HEK293 (cell line): ENCODE results near the gene WBP4.

Experiments
- CTCF ChIA-PET: fragments of 350-600 bp; formaldehyde crosslinking; extraction: SDS; loops from one replicate; lab custom pipeline; 2021; ENCODE audit warnings: antibody characterized with exemption; lab: Yijun Ruan, JAX
- POLR2A ChIA-PET: fragments of 300-600 bp; formaldehyde crosslinking; extraction: SDS; loops from one replicate; lab custom pipeline; 2020; ENCODE audit warnings: antibody characterized with exemption, inconsistent platforms; lab: Yijun Ruan, JAX
- H3K27ac ChIP-seq: fragments of 200-500 bp; sonication (Bioruptor generic); 2 replicates; pipeline ENCODE4 v1.5.1; 2014; ENCODE audit warnings: low read depth, low read length, control low read depth, inconsistent platforms; ENCODE audit errors: extremely low read depth
- H3K36me3 ChIP-seq, 2 experiments: fragments of 200-500 bp in 1 of 2; sonication (Bioruptor generic) in 1 of 2; 1 replicate in 1 of 2; 2 replicates in 1 of 2; pipeline ENCODE4 v1.5.1; 2014 to 2017; ENCODE audit warnings: inconsistent platforms in 2 of 2, low read length in 2 of 2; ENCODE audit not compliant: control insufficient read depth in 2 of 2, insufficient read depth in 1 of 2
- H3K4me1 ChIP-seq: fragments of 200-500 bp; sonication (Bioruptor generic); 2 replicates; pipeline ENCODE4 v1.5.1; 2014; ENCODE audit warnings: mild to moderate bottlenecking, low read length, inconsistent platforms; ENCODE audit not compliant: control insufficient read depth, insufficient read depth
- H3K4me3 ChIP-seq: 2 replicates; pipeline ENCODE4 v1.5.1; 2011; ENCODE audit warnings: low read depth, mild to moderate bottlenecking, control low read depth, low read length, moderate library complexity
- H3K9me3 ChIP-seq: fragments of 200-500 bp; sonication (Bioruptor generic); 2 replicates; pipeline ENCODE4 v1.5.1; 2014; ENCODE audit warnings: low read depth, low read length, inconsistent platforms; ENCODE audit not compliant: control insufficient read depth, insufficient read depth
- EGR2 ChIP-seq: fragments of 450-650 bp; formaldehyde crosslinking; IDR thresholded peaks from 2 replicates; pipeline ENCODE4 v1.5.1; 2016; ENCODE audit warnings: low read depth, missing biosample characterization, missing genetic modification characterization
- SP2 ChIP-seq: fragments of 450-650 bp; formaldehyde crosslinking; IDR thresholded peaks from 2 replicates; pipeline ENCODE4 v1.5.1; 2016; ENCODE audit warnings: missing biosample characterization, missing genetic modification characterization
- ZBTB1 ChIP-seq: fragments of 450-650 bp; formaldehyde crosslinking; IDR thresholded peaks from 2 replicates; pipeline ENCODE4 v1.5.1; 2016; ENCODE audit warnings: missing biosample characterization, missing genetic modification characterization
- ZBTB21 ChIP-seq: fragments of 450-650 bp; formaldehyde crosslinking; IDR thresholded peaks from 2 replicates; pipeline ENCODE4 v1.5.1; 2017; ENCODE audit warnings: missing biosample characterization, missing genetic modification characterization
- ZNF132 ChIP-seq: fragments of 450-650 bp; formaldehyde crosslinking; IDR thresholded peaks from 2 replicates; pipeline ENCODE4 v1.5.1; 2017; ENCODE audit warnings: missing biosample characterization, missing genetic modification characterization, borderline replicate concordance
- ZNF174 ChIP-seq: fragments of 450-650 bp; formaldehyde crosslinking; IDR thresholded peaks from 2 replicates; pipeline ENCODE4 v1.5.0; 2017; ENCODE audit warnings: missing biosample characterization, mild to moderate bottlenecking, missing genetic modification characterization
- ZNF19 ChIP-seq: fragments of 450-650 bp; formaldehyde crosslinking; IDR thresholded peaks from 2 replicates; pipeline ENCODE4; 2016; ENCODE audit warnings: missing biosample characterization, missing genetic modification characterization, low read depth
- ZNF23 ChIP-seq: fragments of 450-650 bp; formaldehyde crosslinking; IDR thresholded peaks from 2 replicates; pipeline ENCODE4 v1.5.1; 2016; ENCODE audit warnings: missing biosample characterization, missing genetic modification characterization, borderline replicate concordance
- ZNF473 ChIP-seq: fragments of 450-650 bp; formaldehyde crosslinking; IDR thresholded peaks from 2 replicates; pipeline ENCODE4 v1.5.1; 2017; ENCODE audit warnings: missing biosample characterization, missing genetic modification characterization
- ZNF501 ChIP-seq: fragments of 450-650 bp; formaldehyde crosslinking; IDR thresholded peaks from 2 replicates; pipeline ENCODE4 v1.5.1; 2016; ENCODE audit warnings: missing biosample characterization, missing genetic modification characterization
- ZNF510 ChIP-seq: fragments of 450-650 bp; formaldehyde crosslinking; IDR thresholded peaks from 2 replicates; pipeline ENCODE4 v1.5.1; 2018; ENCODE audit warnings: mild to moderate bottlenecking, missing genetic modification characterization, missing biosample characterization; ENCODE audit not compliant: insufficient replicate concordance
- ZNF549 ChIP-seq: fragments of 450-650 bp; IDR thresholded peaks from 2 replicates; pipeline ENCODE4 v1.5.1; 2018; ENCODE audit warnings: missing biosample characterization, missing genetic modification characterization, mild to moderate bottlenecking, inconsistent platforms, moderate library complexity
- ZNF561 ChIP-seq: fragments of 450-650 bp; IDR thresholded peaks from 2 replicates; pipeline ENCODE4 v1.5.1; 2018; ENCODE audit warnings: missing biosample characterization, missing genetic modification characterization, borderline replicate concordance
- ZNF629 ChIP-seq: fragments of 450-650 bp; formaldehyde crosslinking; IDR thresholded peaks from 2 replicates; pipeline ENCODE4 v1.5.1; 2017; ENCODE audit warnings: missing biosample characterization, missing genetic modification characterization
- ZNF76 ChIP-seq: fragments of 450-650 bp; formaldehyde crosslinking; IDR thresholded peaks from 2 replicates; pipeline ENCODE4; 2016; ENCODE audit warnings: low read depth, missing biosample characterization, missing genetic modification characterization, borderline replicate concordance
- TF ChIP-seq, protein P1 (sequence below): fragments of 450-650 bp; formaldehyde crosslinking; IDR thresholded peaks from 2 replicates; pipeline ENCODE4 v1.5.1; 2016; ENCODE audit warnings: missing biosample characterization, missing genetic modification characterization
- TF ChIP-seq, protein P2 (sequence below): fragments of 450-650 bp; formaldehyde crosslinking; IDR thresholded peaks from 2 replicates; pipeline ENCODE4 v1.5.1; 2016; ENCODE audit warnings: missing biosample characterization, missing genetic modification characterization
- TF ChIP-seq, protein P3 (sequence below): fragments of 450-650 bp; IDR thresholded peaks from 2 replicates; pipeline ENCODE4 v1.5.1; 2018; ENCODE audit warnings: missing biosample characterization, mild to moderate bottlenecking, missing genetic modification characterization
- TF ChIP-seq, protein P4 (sequence below): fragments of 450-650 bp; formaldehyde crosslinking; IDR thresholded peaks from 2 replicates; pipeline ENCODE4 v1.5.1; 2016; ENCODE audit warnings: missing biosample characterization, missing genetic modification characterization
- TF ChIP-seq, protein P5 (sequence below): fragments of 450-650 bp; formaldehyde crosslinking; optimal IDR thresholded peaks from 2 replicates; pipeline ENCODE3; 2016; ENCODE audit warnings: missing biosample characterization, mild to moderate bottlenecking, missing genetic modification characterization
- TF ChIP-seq, protein P6 (sequence below): fragments of 450-650 bp; formaldehyde crosslinking; IDR thresholded peaks from 2 replicates; pipeline ENCODE4 v1.5.1; 2016; ENCODE audit warnings: missing biosample characterization, missing genetic modification characterization

The WBP4 gene

DNA sequence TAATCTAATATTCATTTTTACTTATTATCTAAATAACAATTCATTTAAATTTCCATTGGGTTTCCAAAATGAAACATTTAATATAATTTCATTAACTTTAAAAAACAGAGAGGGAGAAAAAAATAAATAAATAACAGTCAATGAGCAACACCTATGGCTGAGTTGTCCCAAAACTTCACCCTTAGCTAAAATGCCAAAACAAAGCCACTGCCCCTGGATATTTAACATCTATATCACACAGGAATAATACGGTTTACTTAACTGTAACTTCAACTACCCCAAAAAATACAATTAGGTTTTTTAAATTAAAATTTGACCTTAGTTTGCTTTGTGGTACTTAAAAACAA is 42.7 kb upstream of the WBP4 start:
- H3K4me3 ChIP-seq, result peak overlapping the region; percentile 48
- H3K9me3 ChIP-seq, result no peaks in the 10 kb centered on the region
- H3K27ac ChIP-seq, result no peak overlapping the region; the same call in 1 of the 2 replicates
- no peaks in the 10 kb centered on the region for H3K36me3 ChIP-seq
- H3K4me1 ChIP-seq, result peaks cover 2% of the 10 kb centered on the region; the same call in 1 of the 2 replicates
- POLR2A ChIA-PET, result interaction anchor here (1.0 to 2.7 kb wide), 2 partner anchors 32 to 42 kb away, joined by 3 to 13 read pairs; partner anchors contain the start of gene WBP4
- TF ChIP-seq ZNF473, result no peak
- TF ChIP-seq ZBTB1, result no peak
- TF ChIP-seq, protein P1, sequence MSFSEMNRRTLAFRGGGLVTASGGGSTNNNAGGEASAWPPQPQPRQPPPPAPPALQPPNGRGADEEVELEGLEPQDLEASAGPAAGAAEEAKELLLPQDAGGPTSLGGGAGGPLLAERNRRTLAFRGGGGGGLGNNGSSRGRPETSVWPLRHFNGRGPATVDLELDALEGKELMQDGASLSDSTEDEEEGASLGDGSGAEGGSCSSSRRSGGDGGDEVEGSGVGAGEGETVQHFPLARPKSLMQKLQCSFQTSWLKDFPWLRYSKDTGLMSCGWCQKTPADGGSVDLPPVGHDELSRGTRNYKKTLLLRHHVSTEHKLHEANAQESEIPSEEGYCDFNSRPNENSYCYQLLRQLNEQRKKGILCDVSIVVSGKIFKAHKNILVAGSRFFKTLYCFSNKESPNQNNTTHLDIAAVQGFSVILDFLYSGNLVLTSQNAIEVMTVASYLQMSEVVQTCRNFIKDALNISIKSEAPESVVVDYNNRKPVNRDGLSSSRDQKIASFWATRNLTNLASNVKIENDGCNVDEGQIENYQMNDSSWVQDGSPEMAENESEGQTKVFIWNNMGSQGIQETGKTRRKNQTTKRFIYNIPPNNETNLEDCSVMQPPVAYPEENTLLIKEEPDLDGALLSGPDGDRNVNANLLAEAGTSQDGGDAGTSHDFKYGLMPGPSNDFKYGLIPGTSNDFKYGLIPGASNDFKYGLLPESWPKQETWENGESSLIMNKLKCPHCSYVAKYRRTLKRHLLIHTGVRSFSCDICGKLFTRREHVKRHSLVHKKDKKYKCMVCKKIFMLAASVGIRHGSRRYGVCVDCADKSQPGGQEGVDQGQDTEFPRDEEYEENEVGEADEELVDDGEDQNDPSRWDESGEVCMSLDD (tag by site-specific recombination), result no peak
- TF ChIP-seq ZNF549 (tag by site-specific recombination), result no peak
- TF ChIP-seq, protein P2, sequence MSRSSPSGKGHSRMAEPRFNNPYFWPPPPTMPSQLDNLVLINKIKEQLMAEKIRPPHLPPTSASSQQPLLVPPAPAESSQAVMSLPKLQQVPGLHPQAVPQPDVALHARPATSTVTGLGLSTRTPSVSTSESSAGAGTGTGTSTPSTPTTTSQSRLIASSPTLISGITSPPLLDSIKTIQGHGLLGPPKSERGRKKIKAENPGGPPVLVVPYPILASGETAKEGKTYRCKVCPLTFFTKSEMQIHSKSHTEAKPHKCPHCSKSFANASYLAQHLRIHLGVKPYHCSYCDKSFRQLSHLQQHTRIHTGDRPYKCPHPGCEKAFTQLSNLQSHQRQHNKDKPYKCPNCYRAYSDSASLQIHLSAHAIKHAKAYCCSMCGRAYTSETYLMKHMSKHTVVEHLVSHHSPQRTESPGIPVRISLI (tag by site-specific recombination), result peak; percentile 83; the same call in 1 of the 2 replicates
- no peak for TF ChIP-seq ZBTB21
- TF ChIP-seq, all 188 proteins: peak for 1
- CTCF ChIA-PET, result interaction anchor here (1.1 kb wide), 1 partner anchor 37 kb away, joined by 3 read pairs; no protein-coding TSS in a partner anchor

DNA sequence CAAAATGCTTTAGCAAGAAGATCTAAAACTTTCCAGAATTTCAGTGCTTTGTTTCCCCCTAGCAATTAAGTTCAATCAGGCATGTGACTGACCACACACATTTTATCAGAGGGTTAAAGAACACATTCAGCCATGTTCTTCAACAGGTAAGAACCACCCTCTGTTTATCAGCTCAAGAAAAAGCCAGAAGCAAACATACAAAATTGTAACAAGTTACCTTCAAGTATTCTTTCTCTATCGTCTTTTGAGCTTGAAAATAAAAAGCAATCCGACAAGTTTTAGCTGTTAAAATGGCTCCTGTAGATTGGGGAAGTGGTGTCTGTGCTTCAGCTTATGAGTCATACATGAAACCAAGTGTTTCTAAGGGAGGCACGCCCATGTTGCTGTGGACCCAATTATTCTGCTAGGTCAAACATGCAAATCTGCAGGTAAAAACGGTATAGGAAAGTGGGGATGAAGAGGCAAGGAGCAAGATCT is 42.3 kb upstream of the WBP4 start, which contains the start of gene ELF1:
TSS of gene ELF1 (minus strand) at position 306 of the 477 bp plus-strand sequence. CDS start 37,262 bp downstream, outside the sequence.
- Histone ChIP-seq H3K4me1 (peaks cover 2% of the 10 kb centered on the region; the same call in 1 of the 2 replicates), H3K36me3 (no peaks in the 10 kb centered on the region), H3K9me3 (no peaks in the 10 kb centered on the region), H3K27ac (peak within 1 kb of the TSS; percentile 38), H3K4me3 (peak within 1 kb of the TSS; percentile 48)
- ChIA-PET CTCF (interaction anchor here (1.1 to 1.5 kb wide), 2 partner anchors 37 to 44 kb away, joined by 3 to 4 read pairs; no protein-coding TSS in a partner anchor), POLR2A (interaction anchor here (1.0 to 2.7 kb wide), 2 partner anchors 33 to 42 kb away, joined by 3 to 13 read pairs; partner anchors contain the start of gene WBP4)
- TF ChIP-seq ZNF132 (no peak), ZNF561 (tag by site-specific recombination) (peak; percentile 20; the same call in 1 of the 2 replicates), ZNF629 (peak; percentile 56), ZNF510 (tag by site-specific recombination) (no peak), ZNF19 (tag by site-specific recombination) (no peak), EGR2 (no peak), ZNF501 (tag by site-specific recombination) (no peak; the same call in 1 of the 2 replicates), ZNF23 (tag by site-specific recombination) (no peak), ZNF76 (tag by site-specific recombination) (0 out of 2 replicates have a peak, but pooled peaks have one; percentile 29), SP2 (tag by site-specific recombination) (peak; percentile 6; the same call in 1 of the 2 replicates), ZNF174 (tag by site-specific recombination) (no peak)
- TF ChIP-seq, protein P3, sequence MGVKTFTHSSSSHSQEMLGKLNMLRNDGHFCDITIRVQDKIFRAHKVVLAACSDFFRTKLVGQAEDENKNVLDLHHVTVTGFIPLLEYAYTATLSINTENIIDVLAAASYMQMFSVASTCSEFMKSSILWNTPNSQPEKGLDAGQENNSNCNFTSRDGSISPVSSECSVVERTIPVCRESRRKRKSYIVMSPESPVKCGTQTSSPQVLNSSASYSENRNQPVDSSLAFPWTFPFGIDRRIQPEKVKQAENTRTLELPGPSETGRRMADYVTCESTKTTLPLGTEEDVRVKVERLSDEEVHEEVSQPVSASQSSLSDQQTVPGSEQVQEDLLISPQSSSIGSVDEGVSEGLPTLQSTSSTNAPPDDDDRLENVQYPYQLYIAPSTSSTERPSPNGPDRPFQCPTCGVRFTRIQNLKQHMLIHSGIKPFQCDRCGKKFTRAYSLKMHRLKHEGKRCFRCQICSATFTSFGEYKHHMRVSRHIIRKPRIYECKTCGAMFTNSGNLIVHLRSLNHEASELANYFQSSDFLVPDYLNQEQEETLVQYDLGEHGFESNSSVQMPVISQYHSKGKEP (tag by site-specific recombination), result no peak
- TF ChIP-seq, protein P4, sequence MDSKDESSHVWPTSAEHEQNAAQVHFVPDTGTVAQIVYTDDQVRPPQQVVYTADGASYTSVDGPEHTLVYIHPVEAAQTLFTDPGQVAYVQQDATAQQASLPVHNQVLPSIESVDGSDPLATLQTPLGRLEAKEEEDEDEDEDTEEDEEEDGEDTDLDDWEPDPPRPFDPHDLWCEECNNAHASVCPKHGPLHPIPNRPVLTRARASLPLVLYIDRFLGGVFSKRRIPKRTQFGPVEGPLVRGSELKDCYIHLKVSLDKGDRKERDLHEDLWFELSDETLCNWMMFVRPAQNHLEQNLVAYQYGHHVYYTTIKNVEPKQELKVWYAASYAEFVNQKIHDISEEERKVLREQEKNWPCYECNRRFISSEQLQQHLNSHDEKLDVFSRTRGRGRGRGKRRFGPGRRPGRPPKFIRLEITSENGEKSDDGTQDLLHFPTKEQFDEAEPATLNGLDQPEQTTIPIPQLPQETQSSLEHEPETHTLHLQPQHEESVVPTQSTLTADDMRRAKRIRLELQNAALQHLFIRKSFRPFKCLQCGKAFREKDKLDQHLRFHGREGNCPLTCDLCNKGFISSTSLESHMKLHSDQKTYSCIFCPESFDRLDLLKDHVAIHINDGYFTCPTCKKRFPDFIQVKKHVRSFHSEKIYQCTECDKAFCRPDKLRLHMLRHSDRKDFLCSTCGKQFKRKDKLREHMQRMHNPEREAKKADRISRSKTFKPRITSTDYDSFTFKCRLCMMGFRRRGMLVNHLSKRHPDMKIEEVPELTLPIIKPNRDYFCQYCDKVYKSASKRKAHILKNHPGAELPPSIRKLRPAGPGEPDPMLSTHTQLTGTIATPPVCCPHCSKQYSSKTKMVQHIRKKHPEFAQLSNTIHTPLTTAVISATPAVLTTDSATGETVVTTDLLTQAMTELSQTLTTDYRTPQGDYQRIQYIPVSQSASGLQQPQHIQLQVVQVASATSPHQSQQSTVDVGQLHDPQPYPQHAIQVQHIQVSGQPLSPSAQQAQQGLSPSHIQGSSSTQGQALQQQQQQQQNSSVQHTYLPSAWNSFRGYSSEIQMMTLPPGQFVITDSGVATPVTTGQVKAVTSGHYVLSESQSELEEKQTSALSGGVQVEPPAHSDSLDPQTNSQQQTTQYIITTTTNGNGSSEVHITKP (tag by site-specific recombination), result no peak; the same call in 1 of the 2 replicates
- TF ChIP-seq, protein P5, sequence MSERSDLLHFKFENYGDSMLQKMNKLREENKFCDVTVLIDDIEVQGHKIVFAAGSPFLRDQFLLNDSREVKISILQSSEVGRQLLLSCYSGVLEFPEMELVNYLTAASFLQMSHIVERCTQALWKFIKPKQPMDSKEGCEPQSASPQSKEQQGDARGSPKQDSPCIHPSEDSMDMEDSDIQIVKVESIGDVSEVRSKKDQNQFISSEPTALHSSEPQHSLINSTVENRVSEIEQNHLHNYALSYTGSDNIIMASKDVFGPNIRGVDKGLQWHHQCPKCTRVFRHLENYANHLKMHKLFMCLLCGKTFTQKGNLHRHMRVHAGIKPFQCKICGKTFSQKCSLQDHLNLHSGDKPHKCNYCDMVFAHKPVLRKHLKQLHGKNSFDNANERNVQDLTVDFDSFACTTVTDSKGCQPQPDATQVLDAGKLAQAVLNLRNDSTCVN, result no peak
- TF ChIP-seq, protein P6, sequence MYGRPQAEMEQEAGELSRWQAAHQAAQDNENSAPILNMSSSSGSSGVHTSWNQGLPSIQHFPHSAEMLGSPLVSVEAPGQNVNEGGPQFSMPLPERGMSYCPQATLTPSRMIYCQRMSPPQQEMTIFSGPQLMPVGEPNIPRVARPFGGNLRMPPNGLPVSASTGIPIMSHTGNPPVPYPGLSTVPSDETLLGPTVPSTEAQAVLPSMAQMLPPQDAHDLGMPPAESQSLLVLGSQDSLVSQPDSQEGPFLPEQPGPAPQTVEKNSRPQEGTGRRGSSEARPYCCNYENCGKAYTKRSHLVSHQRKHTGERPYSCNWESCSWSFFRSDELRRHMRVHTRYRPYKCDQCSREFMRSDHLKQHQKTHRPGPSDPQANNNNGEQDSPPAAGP (tag by site-specific recombination), result 0 out of 2 replicates have a peak, but pooled peaks have one; percentile 30
